SH-SY5Y (cell line): ENCODE results near the gene AGPAT3.

ENCODE experiments used
- GATA2 ChIP-seq: IDR thresholded peaks from 2 replicates; pipeline ENCODE4 v1.6.1; 2011; ENCODE audit warnings: mild to moderate bottlenecking, low read depth, low read length
- GATA3 ChIP-seq: IDR thresholded peaks from 2 replicates; pipeline ENCODE4 v1.6.1; 2011; ENCODE audit warnings: low read depth, mild to moderate bottlenecking, low read length, moderate library complexity

- no peak for TF ChIP-seq GATA3
- TF ChIP-seq GATA2: no peak
Observed at GRCh38 chr21:43894206-43894577, 29.2 kb downstream of the AGPAT3 start.
